NK-92 treated with Interleukin-12 subunit alpha and Interleukin-12 subunit beta, amount 100 ng/mL, for 24 hours (cell line): ENCODE results near the gene IGFBP4.

Experiments used
- DNase-seq: peaks from one replicate; lab custom pipeline; 2025; lab: John Stamatoyannopoulos, UW

Gene IGFBP4

GRCh38 chr17:40490289-40490853 is 47.1 kb downstream of the IGFBP4 start:
- DNase-seq = no peak

GRCh38 chr17:40490982-40491381 is 47.7 kb downstream of the IGFBP4 start:
- no peak for DNase-seq

- DNase-seq = no peak
These were observed 48.2 kb downstream of the IGFBP4 start for GRCh38 chr17:40491486-40491885.

- no peak for DNase-seq
These were observed 50.4 kb downstream of the IGFBP4 start for GRCh38 chr17:40493697-40494096.

- no peak for DNase-seq
These were observed 51.9 kb downstream of the IGFBP4 start for GRCh38 chr17:40495140-40495539.

GRCh38 chr17:40496170-40496569 is 52.9 kb downstream of the IGFBP4 start:
- DNase-seq = no peak

- DNase-seq = no peak
These were observed 53.6 kb downstream of the IGFBP4 start for GRCh38 chr17:40496634-40497420.

GRCh38 chr17:40497695-40498094 is 54.4 kb downstream of the IGFBP4 start:
- DNase-seq = no peak

- no peak for DNase-seq
These were observed 55.2 kb downstream of the IGFBP4 start for GRCh38 chr17:40498281-40499084.

GRCh38 chr17:40499551-40500189 is 56.4 kb downstream of the IGFBP4 start:
- DNase-seq = no peak

- DNase-seq = no peak
These were observed 56.9 kb downstream of the IGFBP4 start for GRCh38 chr17:40500190-40500589.

- no peak for DNase-seq
These were observed 57.5 kb downstream of the IGFBP4 start for GRCh38 chr17:40500709-40501108.

- no peak for DNase-seq
These were observed 58.3 kb downstream of the IGFBP4 start, which contains the start of gene TNS4 for GRCh38 chr17:40501499-40501911. TNS4 (minus strand) TSS chr17:40501623; CDS start chr17:40496425, 5,198 bp downstream.

GRCh38 chr17:40502716-40503115 is 59.5 kb downstream of the IGFBP4 start:
- DNase-seq = no peak

GRCh38 chr17:40503154-40503553 is 59.9 kb downstream of the IGFBP4 start:
- no peak for DNase-seq

GRCh38 chr17:40506786-40507185 is 63.5 kb downstream of the IGFBP4 start:
- DNase-seq = no peak
